Tibial nerve (tissue), 4 donors: ENCODE data around the gene ADD3.

Source experiments
- CTCF ChIP-seq, 5 experiments: fragments of 200-600 bp in 3 of 5; fragments of 450-650 bp in 2 of 5; sonication (generic) in 3 of 5; IDR thresholded peaks; one replicate each; pipeline ENCODE4 v1.5.1; 2016 to 2019; ENCODE audit warnings: antibody characterized with exemption in 5 of 5, mild to moderate bottlenecking in 3 of 5, moderate library complexity in 2 of 5
- EP300 ChIP-seq, 2 donors: sonication (generic); formaldehyde crosslinking; IDR thresholded peaks; one replicate each; pipeline ENCODE4 v1.6.1; 2017; ENCODE audit warnings: antibody characterized with exemption in 2 of 2, mild to moderate bottlenecking in 1 of 2
- POLR2A ChIP-seq, 2 donors: fragments of 450-650 bp; IDR thresholded peaks; one replicate each; pipeline ENCODE4 v1.6.1; 2017; ENCODE audit warnings: antibody characterized with exemption in 2 of 2, mild to moderate bottlenecking in 2 of 2, moderate library complexity in 2 of 2

- no peak for TF ChIP-seq CTCF (IDR thresholded peaks at IDR 0.05)
- peak in 1 of 2 donors; percentile 47 for TF ChIP-seq POLR2A (IDR thresholded peaks at IDR 0.05)
- peak in 1 of 2 donors; percentile 77 for TF ChIP-seq EP300 (IDR thresholded peaks at IDR 0.05)
Measured at GRCh38 chr10:110005719-110006118, 2.1 kb upstream of the ADD3 start.
